ENCODE measurements around the gene CLASP1.

Gene CLASP1

DNA sequence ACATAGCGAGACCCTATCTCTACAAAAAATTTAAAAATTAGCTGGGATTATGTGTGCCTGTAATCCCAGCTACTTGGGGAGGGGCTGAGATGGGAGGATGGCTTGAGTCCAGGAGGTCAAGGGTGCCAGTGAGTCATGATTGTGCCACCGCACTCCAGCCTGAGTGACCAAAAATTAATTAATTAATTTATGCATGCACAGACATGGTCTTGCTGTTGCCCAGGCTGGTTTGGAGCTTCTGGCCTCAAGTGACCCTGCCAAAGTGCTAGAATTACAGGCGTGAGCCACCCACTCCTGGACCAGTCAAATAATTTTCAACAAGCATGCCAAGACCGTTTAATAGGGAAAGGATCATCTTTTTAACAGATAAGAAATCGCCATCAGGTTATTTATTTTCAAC, 306.5 kb downstream of the CLASP1 start:
- no peak overlapping the region for H3K4me3 ChIP-seq (ENCODE audit: control insufficient read depth, low read depth, low read length)
- DNase-seq (ENCODE audit: low read depth) = no peak
- TF ChIP-seq, protein P1, sequence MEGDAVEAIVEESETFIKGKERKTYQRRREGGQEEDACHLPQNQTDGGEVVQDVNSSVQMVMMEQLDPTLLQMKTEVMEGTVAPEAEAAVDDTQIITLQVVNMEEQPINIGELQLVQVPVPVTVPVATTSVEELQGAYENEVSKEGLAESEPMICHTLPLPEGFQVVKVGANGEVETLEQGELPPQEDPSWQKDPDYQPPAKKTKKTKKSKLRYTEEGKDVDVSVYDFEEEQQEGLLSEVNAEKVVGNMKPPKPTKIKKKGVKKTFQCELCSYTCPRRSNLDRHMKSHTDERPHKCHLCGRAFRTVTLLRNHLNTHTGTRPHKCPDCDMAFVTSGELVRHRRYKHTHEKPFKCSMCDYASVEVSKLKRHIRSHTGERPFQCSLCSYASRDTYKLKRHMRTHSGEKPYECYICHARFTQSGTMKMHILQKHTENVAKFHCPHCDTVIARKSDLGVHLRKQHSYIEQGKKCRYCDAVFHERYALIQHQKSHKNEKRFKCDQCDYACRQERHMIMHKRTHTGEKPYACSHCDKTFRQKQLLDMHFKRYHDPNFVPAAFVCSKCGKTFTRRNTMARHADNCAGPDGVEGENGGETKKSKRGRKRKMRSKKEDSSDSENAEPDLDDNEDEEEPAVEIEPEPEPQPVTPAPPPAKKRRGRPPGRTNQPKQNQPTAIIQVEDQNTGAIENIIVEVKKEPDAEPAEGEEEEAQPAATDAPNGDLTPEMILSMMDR (conservative IDR thresholded peaks at IDR 0.05; ENCODE audit: control insufficient read depth, insufficient read depth, low read depth, low read length) = no peak

DNA sequence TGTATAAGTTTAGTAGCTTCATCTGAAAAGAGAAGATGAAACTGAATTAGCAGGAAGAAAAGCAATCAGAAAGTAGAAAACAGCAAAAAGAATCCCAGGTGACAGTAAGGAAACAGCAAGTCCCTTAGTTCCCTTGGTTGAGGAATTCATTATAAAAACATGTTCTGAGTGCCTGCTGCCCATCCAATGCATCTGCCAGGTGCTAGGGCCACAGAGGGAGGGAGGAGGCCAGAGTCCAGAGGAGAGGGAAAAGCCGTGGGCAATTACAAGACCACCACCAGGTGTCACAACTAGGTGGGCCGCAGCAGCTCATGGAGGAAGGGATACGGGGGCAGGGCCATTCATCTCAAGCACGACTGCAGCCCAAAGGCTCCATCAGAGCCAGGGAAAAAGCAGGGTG, 308.3 kb downstream of the CLASP1 start:
- no peak for DNase-seq (ENCODE audit: low read depth)
- H3K4me3 ChIP-seq (ENCODE audit: control insufficient read depth, low read depth, low read length) = no peak overlapping the region
- TF ChIP-seq, protein P1 (conservative IDR thresholded peaks at IDR 0.05; ENCODE audit: control insufficient read depth, insufficient read depth, low read depth, low read length) = no peak

DNA sequence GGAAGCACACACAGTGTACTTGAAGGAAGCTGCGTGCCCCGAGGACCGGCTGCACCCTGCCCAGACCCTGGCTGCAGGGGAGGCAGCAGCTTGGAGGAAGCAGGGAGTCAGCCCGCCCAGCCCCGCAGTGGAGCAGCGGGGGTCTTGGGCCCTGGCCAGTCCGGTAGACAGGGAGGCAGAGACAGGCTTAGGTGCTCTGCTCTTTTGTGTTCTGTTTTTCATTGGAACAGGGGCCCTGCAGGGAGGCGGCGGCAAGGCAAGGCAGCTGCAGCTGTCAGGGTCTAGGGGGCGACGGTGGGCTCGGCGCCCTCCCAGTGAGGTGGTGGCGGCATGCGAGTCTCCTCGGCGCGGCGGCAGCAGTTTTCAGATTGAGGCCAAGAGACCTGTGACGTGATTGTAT, 311.0 kb downstream of the CLASP1 start:
- no peak overlapping the region for H3K4me3 ChIP-seq (ENCODE audit: control insufficient read depth, low read depth, low read length)
- TF ChIP-seq, protein P1 (conservative IDR thresholded peaks at IDR 0.05; ENCODE audit: control insufficient read depth, insufficient read depth, low read depth, low read length) = no peak
- no peak for DNase-seq (ENCODE audit: low read depth)

DNA sequence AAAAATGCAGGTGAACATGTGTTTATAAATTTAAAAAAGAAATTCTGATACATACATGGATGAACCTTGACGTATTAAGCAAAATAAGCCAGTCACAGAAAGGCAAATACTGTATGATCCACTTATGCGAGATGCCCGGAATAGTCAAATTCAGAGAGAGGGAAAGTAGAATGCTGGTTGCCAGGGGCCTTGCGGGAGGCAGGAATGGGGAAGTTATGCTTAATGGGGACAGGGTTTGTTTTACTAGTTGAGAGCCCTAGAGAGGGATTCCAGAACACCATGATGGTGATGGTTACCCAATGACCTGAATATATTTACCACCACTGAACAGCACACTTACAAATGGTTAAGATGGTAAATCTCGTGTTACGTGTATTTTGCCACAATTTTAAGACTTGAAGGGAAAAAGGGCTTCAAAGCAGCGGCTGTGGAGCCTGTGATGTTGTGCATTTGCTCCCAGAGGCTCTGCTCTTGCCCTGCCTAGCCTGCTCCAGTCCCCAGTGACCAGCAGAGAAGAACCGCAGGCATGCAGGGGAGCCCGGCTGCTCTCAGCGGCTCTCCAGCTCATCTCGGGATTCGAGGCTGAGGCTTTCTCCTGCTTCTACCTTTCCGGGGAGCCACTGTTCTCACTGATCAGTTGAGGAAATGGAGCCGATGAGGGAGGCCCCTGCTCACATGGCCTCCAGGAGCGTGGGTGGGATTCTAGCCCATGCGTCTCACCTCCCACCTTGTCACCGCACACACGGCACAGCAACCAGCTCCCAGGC, 312.6 kb downstream of the CLASP1 start:
- DNase-seq (ENCODE audit: low read depth) = no peak
- H3K4me3 ChIP-seq (ENCODE audit: control insufficient read depth, low read depth, low read length) = no peak overlapping the region

DNA sequence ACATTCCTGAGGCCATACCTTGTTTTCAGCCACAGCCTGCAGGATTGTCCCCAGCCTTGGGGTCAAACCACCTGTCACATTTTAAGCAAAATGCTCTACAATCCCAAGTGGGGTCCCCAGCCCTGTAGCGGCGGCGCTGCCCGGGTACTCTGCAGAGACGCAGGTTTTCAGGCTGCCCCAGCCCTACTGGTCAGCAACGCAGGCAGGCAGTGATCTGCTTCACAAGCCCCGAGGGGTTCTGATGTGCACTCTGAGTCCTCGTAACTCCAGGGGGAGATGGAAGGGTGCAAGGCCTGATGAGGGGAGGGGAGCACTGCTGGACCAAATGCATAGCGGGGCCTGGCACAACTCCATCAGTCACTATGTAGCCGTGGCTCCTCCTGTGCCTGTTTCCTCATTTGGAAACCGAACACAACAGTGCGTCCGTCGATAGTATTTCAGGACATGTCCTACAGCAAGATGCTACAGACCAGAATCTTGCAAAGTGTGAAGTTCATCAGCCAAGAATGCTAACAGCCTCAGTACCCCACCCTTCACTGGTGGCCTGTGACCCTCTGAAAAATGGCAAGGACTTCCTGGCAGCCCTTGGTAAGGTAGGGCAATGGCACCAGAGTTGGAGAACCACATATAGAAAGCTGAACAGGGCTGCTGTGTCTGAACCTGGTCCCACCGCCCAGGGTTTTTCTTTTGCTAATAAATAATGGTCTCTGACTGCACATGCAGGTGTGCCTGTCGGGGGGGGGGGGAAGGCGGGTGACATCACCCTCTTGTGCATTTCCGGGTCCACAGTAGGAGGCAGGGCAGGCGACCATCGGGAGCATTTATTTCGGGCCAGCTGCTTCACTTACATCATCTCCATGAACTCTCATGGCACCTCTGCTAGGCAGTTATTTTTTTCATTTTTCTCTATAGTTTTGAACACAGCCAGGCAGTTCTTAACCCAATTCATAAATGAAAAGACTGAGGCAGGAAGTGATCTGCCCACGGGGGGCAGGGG, 313.7 kb downstream of the CLASP1 start:
- TF ChIP-seq, protein P1 (conservative IDR thresholded peaks at IDR 0.05; ENCODE audit: control insufficient read depth, insufficient read depth, low read depth, low read length) = no peak
- H3K4me3 ChIP-seq (ENCODE audit: control insufficient read depth, low read depth, low read length) = no peak overlapping the region
- no peak for DNase-seq (ENCODE audit: low read depth)

More for the DNA sequence above, 312.6 kb downstream of the CLASP1 start:
- TF ChIP-seq, protein P1 (conservative IDR thresholded peaks at IDR 0.05; ENCODE audit: control insufficient read depth, insufficient read depth, low read depth, low read length) = no peak

DNA sequence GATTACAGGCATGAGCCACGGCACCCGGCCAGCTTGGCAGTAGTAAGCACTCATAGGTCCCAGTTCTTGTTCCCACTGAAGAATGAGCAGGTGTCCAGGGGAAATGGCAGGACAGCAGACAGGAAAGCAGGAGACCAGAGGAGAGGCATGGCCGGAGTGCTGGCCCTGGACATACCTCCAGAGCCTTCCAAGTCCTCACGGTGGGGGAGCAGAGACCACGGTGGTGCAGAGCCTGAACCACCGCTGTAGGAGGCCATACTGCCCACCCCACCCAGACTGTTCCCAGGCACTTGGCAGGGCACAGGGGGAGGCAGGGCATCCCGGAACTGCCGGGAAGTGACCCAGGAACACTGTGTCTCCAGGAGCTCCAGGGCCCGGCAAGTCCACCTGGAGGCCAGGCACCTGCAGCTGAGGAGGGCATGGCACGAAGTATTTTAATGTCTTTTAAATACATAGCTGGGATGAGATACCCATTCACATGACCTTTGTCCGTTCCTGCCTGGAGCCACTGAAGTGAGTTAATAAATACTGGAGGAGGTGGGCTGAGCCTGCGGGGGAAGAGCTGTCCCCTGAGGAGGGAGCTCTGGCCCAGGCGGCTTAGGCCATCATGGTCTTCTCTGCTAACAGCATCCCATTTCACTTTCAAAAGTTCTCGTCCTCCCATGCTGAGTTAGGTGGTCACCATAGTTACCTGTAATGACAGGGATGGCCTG, 314.5 kb downstream of the CLASP1 start:
- DNase-seq (ENCODE audit: low read depth) = no peak
- no peak overlapping the region for H3K4me3 ChIP-seq (ENCODE audit: control insufficient read depth, low read depth, low read length)
- TF ChIP-seq, protein P1 (conservative IDR thresholded peaks at IDR 0.05; ENCODE audit: control insufficient read depth, insufficient read depth, low read depth, low read length) = no peak

Measured in fibroblast of mammary gland (primary cell).